GM12801 (cell line): ENCODE data around the gene SLC39A11.

Experiments
- CTCF ChIP-seq: IDR thresholded peaks from one replicate; pipeline ENCODE4 v1.5.1; 2011; ENCODE audit warnings: control low read depth; ENCODE audit not compliant: insufficient read length; ENCODE audit errors: extremely low read depth

Gene SLC39A11

GRCh38 chr17:72732893-72733618 is 359.4 kb downstream of the SLC39A11 start:
- TF ChIP-seq CTCF = no peak

- TF ChIP-seq CTCF = no peak
Observed at GRCh38 chr17:72730077-72730476, 362.4 kb downstream of the SLC39A11 start.

- TF ChIP-seq CTCF = no peak
Observed at GRCh38 chr17:72726936-72727335, 365.6 kb downstream of the SLC39A11 start.

GRCh38 chr17:72725433-72726068 is 366.9 kb downstream of the SLC39A11 start:
- TF ChIP-seq CTCF = no peak

GRCh38 chr17:72724267-72724666 is 368.2 kb downstream of the SLC39A11 start:
- no peak for TF ChIP-seq CTCF

- no peak for TF ChIP-seq CTCF
Observed at GRCh38 chr17:72723711-72724110, 368.8 kb downstream of the SLC39A11 start.

- no peak for TF ChIP-seq CTCF
Observed at GRCh38 chr17:72720494-72720825, 372.0 kb downstream of the SLC39A11 start.
